ENCODE measurements around the gene MAFB.

The MAFB gene

DNA sequence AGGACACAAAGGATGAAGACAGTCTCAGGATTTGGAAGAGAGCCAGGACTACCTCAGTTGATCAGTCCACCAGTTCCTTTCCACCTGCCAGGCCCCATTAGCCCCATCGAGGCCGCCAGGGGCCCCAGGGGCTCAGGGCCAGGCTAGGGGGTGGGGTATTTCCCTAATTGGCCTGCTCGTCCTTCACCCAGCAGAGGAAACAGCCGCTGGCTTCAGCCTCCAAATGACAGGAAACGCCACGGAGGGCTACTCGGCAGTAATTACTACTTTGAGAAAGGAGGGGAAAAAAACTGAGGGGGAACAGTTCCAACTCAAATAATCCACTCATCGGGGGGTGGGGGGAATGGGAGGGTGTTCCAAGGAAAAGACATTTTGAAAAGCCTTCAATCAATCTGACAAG is 42.7 kb downstream of the MAFB start:
- no peak for TF ChIP-seq CTCF (IDR thresholded peaks at IDR 0.05; ENCODE audit: control insufficient read depth, insufficient read depth, low read depth, low read length, missing control alignments)
- no peak overlapping the region for H3K4me3 ChIP-seq (ENCODE audit: control insufficient read depth, low read depth, low read length)
- no peak for DNase-seq (ENCODE audit: low read depth)

DNA sequence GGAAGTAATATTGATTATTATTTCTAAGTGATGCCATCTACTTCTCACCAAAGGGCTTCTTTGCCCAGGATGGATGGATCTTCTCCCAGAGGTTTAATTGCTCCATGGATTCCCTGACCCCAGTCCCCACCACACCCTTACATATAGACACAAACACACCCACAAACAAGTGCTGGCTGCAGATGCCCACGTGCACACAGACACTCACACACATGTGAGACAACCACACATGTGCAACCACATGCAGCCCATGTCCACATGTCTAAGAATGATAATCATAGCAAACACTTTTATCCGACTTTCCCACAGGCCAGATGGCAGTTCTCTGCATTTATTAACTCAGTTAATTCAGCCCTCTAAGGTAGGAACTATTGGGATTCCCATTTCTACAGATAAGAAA is 44.2 kb downstream of the MAFB start:
- no peak overlapping the region for H3K4me3 ChIP-seq (ENCODE audit: control insufficient read depth, low read depth, low read length)
- DNase-seq (ENCODE audit: low read depth) = no peak
- no peak for TF ChIP-seq CTCF (IDR thresholded peaks at IDR 0.05; ENCODE audit: control insufficient read depth, insufficient read depth, low read depth, low read length, missing control alignments)

- H3K4me3 ChIP-seq (ENCODE audit: control insufficient read depth, low read depth, low read length) = no peak overlapping the region
- DNase-seq (ENCODE audit: low read depth) = no peak
- TF ChIP-seq CTCF (IDR thresholded peaks at IDR 0.05; ENCODE audit: control insufficient read depth, insufficient read depth, low read depth, low read length, missing control alignments) = no peak
These were observed 45.1 kb downstream of the MAFB start for GRCh38 chr20:40643891-40644290.

DNA sequence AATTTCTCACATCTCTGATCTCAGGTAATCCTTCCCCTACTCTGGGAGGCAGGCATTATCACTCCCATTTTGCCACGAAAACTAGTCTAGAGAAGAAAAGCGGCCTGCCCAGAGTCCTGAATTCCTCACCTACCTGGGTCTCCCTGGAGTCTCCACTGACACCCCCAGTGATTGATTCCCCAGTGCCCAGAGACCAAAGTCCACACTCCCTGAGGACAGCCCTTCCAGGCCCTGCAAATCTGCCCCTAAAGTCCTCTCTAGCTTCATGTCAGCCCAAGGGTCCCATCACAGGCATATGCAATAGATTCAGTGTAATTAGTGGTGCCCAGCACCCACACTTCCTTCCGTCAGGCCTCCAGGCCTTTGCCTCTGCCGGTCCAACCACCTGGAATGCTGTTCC is 47.2 kb downstream of the MAFB start:
- no peak for DNase-seq (ENCODE audit: low read depth)
- no peak overlapping the region for H3K4me3 ChIP-seq (ENCODE audit: control insufficient read depth, low read depth, low read length)
- TF ChIP-seq CTCF (IDR thresholded peaks at IDR 0.05; ENCODE audit: control insufficient read depth, insufficient read depth, low read depth, low read length, missing control alignments) = no peak

GRCh38 chr20:40641202-40641601 is 47.8 kb downstream of the MAFB start:
- no peak overlapping the region for H3K4me3 ChIP-seq (ENCODE audit: control insufficient read depth, low read depth, low read length)
- no peak for DNase-seq (ENCODE audit: low read depth)
- TF ChIP-seq CTCF (IDR thresholded peaks at IDR 0.05; ENCODE audit: control insufficient read depth, insufficient read depth, low read depth, low read length, missing control alignments) = no peak

DNA sequence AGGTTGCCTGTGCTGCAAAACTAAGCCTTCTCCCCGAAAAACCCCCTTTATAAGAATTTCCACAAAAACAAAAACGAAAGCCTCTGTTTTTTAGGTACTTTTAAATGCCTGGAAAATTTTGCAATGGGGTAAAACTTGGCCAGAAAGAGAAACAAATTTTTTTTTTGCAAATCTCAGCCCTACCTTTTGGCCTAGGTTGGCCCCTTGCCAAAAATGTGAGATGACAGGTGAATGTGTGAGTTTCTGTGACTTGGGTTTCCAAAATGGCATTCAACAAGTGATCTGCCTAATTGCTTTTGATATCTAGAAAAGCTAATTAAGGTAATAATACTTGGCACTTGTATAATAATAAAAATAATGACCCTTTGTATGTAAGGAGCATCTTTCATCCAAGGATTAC is 48.4 kb downstream of the MAFB start:
- H3K4me3 ChIP-seq (ENCODE audit: control insufficient read depth, low read depth, low read length) = no peak overlapping the region
- TF ChIP-seq CTCF (IDR thresholded peaks at IDR 0.05; ENCODE audit: control insufficient read depth, insufficient read depth, low read depth, low read length, missing control alignments) = no peak
- no peak for DNase-seq (ENCODE audit: low read depth)

All from AG09309 (cell line).